ACHN (cell line): Measurements from ENCODE around the gene GRAMD1B.
"Not testable (repeated sequence)": the region's sequence is repeated elsewhere in the genome, so short reads cannot be mapped to it uniquely, and the experiment has no call there.

ENCODE experiments used
- DNase-seq: peaks from one replicate; pipeline ENCODE4 v3.0.0-alpha.2; 2015
- in situ Hi-C: cut with HindIII; loops from 2 replicates; pipeline ENCODE4 v1.10.0; 2017; ENCODE audit warnings: low sequenced_read_pairs, low pct_ligation_motif_present, low pct_unique_long_range_greater_than_20kb

Gene GRAMD1B

GRCh38 chr11:123465667-123466066, 35.6 kb downstream of the GRAMD1B start:
- DNase-seq, in situ Hi-C loops: not testable (repeated sequence)

- in situ Hi-C loops, DNase-seq: not testable (repeated sequence)
Observed at GRCh38 chr11:123466172-123466571, 36.1 kb downstream of the GRAMD1B start.

- in situ Hi-C loops = no loop called here
Observed at GRCh38 chr11:123469089-123469488, 39.0 kb downstream of the GRAMD1B start.

GRCh38 chr11:123469586-123469985, 39.5 kb downstream of the GRAMD1B start:
- no peak for DNase-seq
- in situ Hi-C loops = no loop called here

More at GRCh38 chr11:123469089-123469488, 39.0 kb downstream of the GRAMD1B start:
- no peak for DNase-seq

- in situ Hi-C loops = no loop called here
- DNase-seq = no peak
Observed at GRCh38 chr11:123470842-123471241, 40.8 kb downstream of the GRAMD1B start.

GRCh38 chr11:123472236-123472935, 42.3 kb downstream of the GRAMD1B start:
- in situ Hi-C loops = no loop called here
- DNase-seq = no peak

- DNase-seq = no peak
- in situ Hi-C loops = no loop called here
Observed at GRCh38 chr11:123473941-123474677, 44.0 kb downstream of the GRAMD1B start.

GRCh38 chr11:123474994-123475393, 44.9 kb downstream of the GRAMD1B start:
- no peak for DNase-seq
- in situ Hi-C loops = no loop called here

GRCh38 chr11:123475469-123475868, 45.4 kb downstream of the GRAMD1B start:
- in situ Hi-C loops = no loop called here
- no peak for DNase-seq

GRCh38 chr11:123477205-123477907, 47.3 kb downstream of the GRAMD1B start:
- no peak for DNase-seq
- in situ Hi-C loops = no loop called here

- in situ Hi-C loops = no loop called here
- peak; percentile 74 for DNase-seq
Observed at GRCh38 chr11:123478352-123478987, 48.4 kb downstream of the GRAMD1B start.

- DNase-seq = no peak
Observed at GRCh38 chr11:123479048-123479837, 49.2 kb downstream of the GRAMD1B start.

GRCh38 chr11:123480290-123480815, 50.3 kb downstream of the GRAMD1B start:
- DNase-seq = no peak
- in situ Hi-C loops = no loop called here

More at GRCh38 chr11:123479048-123479837, 49.2 kb downstream of the GRAMD1B start:
- in situ Hi-C loops = no loop called here

- in situ Hi-C loops = no loop called here
- no peak for DNase-seq
Observed at GRCh38 chr11:123480882-123481281, 50.8 kb downstream of the GRAMD1B start.

GRCh38 chr11:123481640-123482039, 51.6 kb downstream of the GRAMD1B start:
- DNase-seq = no peak

GRCh38 chr11:123482218-123482617, 52.1 kb downstream of the GRAMD1B start:
- DNase-seq = no peak
- in situ Hi-C loops = no loop called here

More at GRCh38 chr11:123481640-123482039, 51.6 kb downstream of the GRAMD1B start:
- in situ Hi-C loops = no loop called here

- DNase-seq = peak; percentile 25
- in situ Hi-C loops = no loop called here
Observed at GRCh38 chr11:123483058-123483457, 53.0 kb downstream of the GRAMD1B start.

- DNase-seq = no peak
- in situ Hi-C loops = no loop called here
Observed at GRCh38 chr11:123483466-123483865, 53.4 kb downstream of the GRAMD1B start.
